Lower leg skin (tissue), 4 donors: ENCODE data around the gene SORCS1. TPM values are rescaled to one million over a fixed set of nuclear protein-coding genes. Genes with fewer than 3 reads are reported as not detected.

Experiments used
- DNase-seq, 2 donors: peaks; one replicate each; pipeline ENCODE4 v3.0.0-alpha.2; 2019; ENCODE audit warnings: low spot score in 2 of 2
- H3K4me3 ChIP-seq: fragments of 200-600 bp; sonication (generic); 2 replicates; pipeline ENCODE4 v1.5.1; 2017; ENCODE audit warnings: mild to moderate bottlenecking, low read depth; ENCODE audit not compliant: poor library complexity, severe bottlenecking
- CTCF ChIP-seq, 3 donors: fragments of 450-650 bp; IDR thresholded peaks; one replicate each; pipeline ENCODE4 v1.5.1; 2016; ENCODE audit warnings: antibody characterized with exemption in 3 of 3, mild to moderate bottlenecking in 3 of 3, moderate library complexity in 2 of 3
- POLR2A ChIP-seq, 2 donors: fragments of 450-650 bp; IDR thresholded peaks; one replicate each; pipeline ENCODE4 v1.6.1; 2016 to 2017; ENCODE audit warnings: antibody characterized with exemption in 2 of 2, mild to moderate bottlenecking in 1 of 2, moderate library complexity in 1 of 2
- WGBS, 2 donors: methylation state at CpG; one replicate each; pipeline ENCODE4 v1.1.5; 2018; 5-methylcytosine and 5-hydroxymethylcytosine counted together
- intact Hi-C: fragments of 100-400 bp; cut with DNase I; formaldehyde crosslinking; loops from one replicate; pipeline ENCODE4 v1.15.0; 2023; ENCODE audit warnings: low total_unique reads
- total RNA-seq, 4 donors: library from RNA; depleted of rRNA; stranded (reverse); fragments of >200 nt; gene quantifications; one replicate each; pipeline ENCODE4 v1.1.0, GENCODE V29; 2016

SORCS1 gene
- total RNA-seq, 4 donors from 2014 or later: 2.2 to 5.3 (median 2.9) TPM

DNA sequence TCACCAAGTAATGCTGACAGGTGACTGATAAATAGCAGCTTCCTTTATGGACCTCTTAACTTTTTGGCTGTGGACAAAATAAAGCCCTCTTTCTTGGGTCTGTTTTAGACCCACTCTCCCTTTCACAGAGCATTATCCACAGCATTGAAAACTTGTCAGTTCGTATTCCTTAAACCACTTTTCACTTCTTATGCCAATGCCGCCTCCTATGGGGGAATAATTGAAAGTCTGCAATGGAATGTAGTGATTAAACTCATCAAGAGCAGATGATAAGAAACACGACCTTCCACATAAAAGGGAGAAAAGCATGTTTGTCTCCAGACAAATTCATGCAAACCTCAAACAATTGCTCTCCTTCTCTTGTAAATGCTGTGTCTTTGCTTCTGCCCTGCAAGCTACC lies 153.4 kb downstream of the SORCS1 start:
- no peak for DNase-seq
- intact Hi-C loops: no loop called here
- no peak overlapping the region for H3K4me3 ChIP-seq
- TF ChIP-seq CTCF (IDR thresholded peaks at IDR 0.05): no peak
- WGBS, 2 donors: 46 to 50% methylated on average over 3 of the region's 3 CpGs

DNA sequence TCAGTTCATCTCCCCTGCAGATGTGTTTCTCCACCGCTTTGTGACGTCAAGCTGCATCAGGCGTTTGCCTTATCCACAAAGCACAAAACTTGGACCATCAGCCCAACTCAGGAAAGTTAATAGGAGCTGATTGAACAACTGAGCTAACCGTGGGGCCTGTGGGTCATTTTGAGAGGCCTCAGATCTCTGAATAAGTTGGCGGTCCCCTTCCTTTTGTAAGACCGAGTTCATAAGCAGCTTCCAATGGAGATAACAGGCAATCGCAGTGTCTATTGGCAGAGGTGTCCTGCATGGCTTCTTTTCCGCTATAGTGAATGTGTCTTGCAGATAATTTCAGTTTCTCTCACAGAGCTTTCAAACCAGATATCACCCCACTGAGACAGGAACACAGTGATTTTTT lies 154.0 kb downstream of the SORCS1 start:
- intact Hi-C loops: no loop called here
- H3K4me3 ChIP-seq: no peak overlapping the region
- DNase-seq: no peak
- 87 to 92% methylated on average over 8 of the region's 8 CpGs for WGBS, 2 donors
- TF ChIP-seq POLR2A (IDR thresholded peaks at IDR 0.05): no peak
- no peak for TF ChIP-seq CTCF (IDR thresholded peaks at IDR 0.05)

DNA sequence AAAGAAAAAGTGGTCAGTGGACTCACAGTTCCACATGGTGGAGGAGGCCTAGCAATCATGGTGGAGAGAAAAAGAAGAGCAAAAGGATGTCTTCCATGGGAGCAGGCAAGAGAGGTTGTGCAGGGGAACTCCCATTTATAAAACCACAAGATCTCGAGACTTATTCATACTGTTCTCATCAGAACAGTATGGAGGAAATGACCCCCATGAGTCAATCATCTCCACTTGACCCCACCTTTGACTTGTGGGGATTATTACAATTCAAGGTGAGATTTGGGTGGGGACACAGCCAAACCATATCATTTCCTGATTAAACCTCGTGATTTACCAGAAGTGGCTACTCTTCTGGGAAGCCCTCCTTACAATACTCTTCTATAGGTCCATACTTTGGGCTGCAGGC lies 160.1 kb downstream of the SORCS1 start:
- no peak for TF ChIP-seq POLR2A (IDR thresholded peaks at IDR 0.05)
- TF ChIP-seq CTCF (IDR thresholded peaks at IDR 0.05): no peak
- intact Hi-C loops: no loop called here
- DNase-seq: no peak
- WGBS, 2 donors: 77 to 84% methylated on average over 2 of the region's 2 CpGs
- H3K4me3 ChIP-seq: no peak overlapping the region

DNA sequence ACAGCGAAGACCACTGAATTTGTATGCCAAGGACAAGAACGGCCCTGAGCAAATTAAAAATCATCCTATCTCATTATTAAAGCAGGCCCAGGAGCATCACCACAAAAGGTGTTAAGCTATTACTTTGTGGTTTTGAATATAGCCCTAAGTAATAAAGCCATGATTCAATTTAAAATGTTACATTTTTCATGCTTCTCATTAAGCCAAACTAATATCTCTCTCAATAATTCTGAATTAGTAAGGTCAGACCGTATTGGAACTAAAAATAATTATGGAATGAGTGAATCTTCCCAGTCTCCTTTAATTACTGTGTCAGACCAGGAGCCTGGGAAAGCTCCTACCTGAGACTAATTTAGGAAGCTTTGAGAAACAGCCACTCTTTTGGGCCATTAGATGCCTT lies 162.4 kb downstream of the SORCS1 start:
- TF ChIP-seq CTCF (IDR thresholded peaks at IDR 0.05) (no peak), POLR2A (IDR thresholded peaks at IDR 0.05) (no peak)
- WGBS, 2 donors: 76 to 79% methylated on average over 3 of the region's 3 CpGs
- DNase-seq: no peak
- intact Hi-C loops: no loop called here
- no peak overlapping the region for H3K4me3 ChIP-seq

- TF ChIP-seq CTCF (IDR thresholded peaks at IDR 0.05) (no peak), POLR2A (IDR thresholded peaks at IDR 0.05) (no peak)
- DNase-seq: no peak
- no peak overlapping the region for H3K4me3 ChIP-seq
- WGBS, 2 donors: 58 to 66% methylated on average over 3 of the region's 3 CpGs
- intact Hi-C loops: no loop called here
These were observed 165.3 kb downstream of the SORCS1 start for GRCh38 chr10:106999118-106999707.

DNA sequence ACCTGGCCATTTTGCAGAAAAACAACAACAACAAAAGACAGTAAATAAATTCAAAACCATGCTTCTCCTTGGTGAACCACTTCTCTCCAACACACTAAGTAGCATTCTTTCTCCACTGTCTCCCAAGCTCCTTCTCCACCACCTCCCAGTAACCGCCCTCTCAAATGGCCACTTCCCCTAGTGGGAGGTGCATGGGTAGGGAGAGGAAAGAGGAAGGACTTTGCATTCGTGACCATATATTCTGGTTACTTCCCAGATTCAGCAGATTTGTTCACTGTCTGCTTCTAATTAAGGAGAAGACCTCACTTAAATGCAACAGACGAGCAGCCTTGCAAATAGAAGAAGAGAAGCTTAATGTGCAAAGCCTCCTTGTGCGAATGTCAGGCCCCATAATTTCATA lies 166.8 kb downstream of the SORCS1 start:
- TF ChIP-seq CTCF (IDR thresholded peaks at IDR 0.05) (no peak), POLR2A (IDR thresholded peaks at IDR 0.05) (no peak)
- WGBS, 2 donors: 50 to 62% methylated on average over 4 of the region's 4 CpGs
- H3K4me3 ChIP-seq: no peak overlapping the region
- intact Hi-C loops: no loop called here
- DNase-seq: peak in 1 of 2 donors; percentile 18
